Measurements from ENCODE around the gene BCS1L.

- TF ChIP-seq CTCF (IDR thresholded peaks at IDR 0.05; ENCODE audit: poor library complexity) = no peak
- TF ChIP-seq EZH2phosphoT487 (IDR thresholded peaks at IDR 0.05; ENCODE audit: low read depth, severe bottlenecking, unreplicated experiment) = no peak
- TF ChIP-seq EZH2 (IDR thresholded peaks at IDR 0.05; ENCODE audit: borderline replicate concordance) = no peak
Observed at GRCh38 chr2:218711550-218711929, 52.1 kb downstream of the BCS1L start.

All from hepatocyte (in vitro differentiated cells).